NCI-H128 (cell line): ENCODE results near the gene PGAP3.

Experiments used
- DNase-seq: peaks from one replicate; lab custom pipeline; 2025; ENCODE audit not compliant: unreplicated experiment; lab: John Stamatoyannopoulos, UW

PGAP3 gene

GRCh38 chr17:39660397-39661385, 27.2 kb downstream of the PGAP3 start:
- no peak for DNase-seq

GRCh38 chr17:39660011-39660360, 27.9 kb downstream of the PGAP3 start:
- DNase-seq, result no peak

GRCh38 chr17:39659279-39660010, 28.4 kb downstream of the PGAP3 start:
- no peak for DNase-seq

- no peak for DNase-seq
Observed at GRCh38 chr17:39658760-39659159, 29.1 kb downstream of the PGAP3 start.

GRCh38 chr17:39658346-39658745, 29.5 kb downstream of the PGAP3 start:
- DNase-seq, result no peak

GRCh38 chr17:39655105-39655504, 32.8 kb downstream of the PGAP3 start:
- DNase-seq, result no peak

- DNase-seq, result no peak
Observed at GRCh38 chr17:39653662-39654331, 34.1 kb downstream of the PGAP3 start.

GRCh38 chr17:39653316-39653661, 34.6 kb downstream of the PGAP3 start:
- no peak for DNase-seq

- DNase-seq, result no peak
Observed at GRCh38 chr17:39652587-39653315, 35.1 kb downstream of the PGAP3 start.

- DNase-seq, result no peak
Observed at GRCh38 chr17:39651923-39652586, 35.8 kb downstream of the PGAP3 start.

GRCh38 chr17:39650121-39650579, 37.7 kb downstream of the PGAP3 start:
- DNase-seq, result no peak

- no peak for DNase-seq
Observed at GRCh38 chr17:39648616-39649366, 39.1 kb downstream of the PGAP3 start.

- DNase-seq, result no peak
Observed at GRCh38 chr17:39647256-39647655, 40.6 kb downstream of the PGAP3 start.

GRCh38 chr17:39643271-39643670, 44.6 kb downstream of the PGAP3 start:
- no peak for DNase-seq

GRCh38 chr17:39642291-39643074, 45.4 kb downstream of the PGAP3 start:
- DNase-seq, result no peak

- DNase-seq, result no peak
Observed at GRCh38 chr17:39641883-39642282, 46.0 kb downstream of the PGAP3 start.

- no peak for DNase-seq
Observed at GRCh38 chr17:39641097-39641496, 46.8 kb downstream of the PGAP3 start.

GRCh38 chr17:39640591-39641031, 47.2 kb downstream of the PGAP3 start:
- DNase-seq, result no peak
